Hindlimb muscle (tissue), 1 donor: ENCODE data around the gene OGFR. TPM values are rescaled to one million over a fixed set of nuclear protein-coding genes. Genes with fewer than 3 reads are reported as not detected.
"Not testable (repeated sequence)": the region's sequence is repeated elsewhere in the genome, so short reads cannot be mapped to it uniquely, and the experiment has no call there.

Experiments
- DNase-seq: peaks from one replicate; pipeline ENCODE4 v3.0.0-alpha.2; 2013
- polyA plus RNA-seq: library from polyadenylated mRNA; unstranded; fragments of 120-200 nt; gene quantifications from one replicate; pipeline ENCODE4 v1.2.1, GENCODE V29; 2013; ENCODE audit not compliant: insufficient read length

OGFR gene
- polyA plus RNA-seq, 1 donor: 21.9 TPM

DNA sequence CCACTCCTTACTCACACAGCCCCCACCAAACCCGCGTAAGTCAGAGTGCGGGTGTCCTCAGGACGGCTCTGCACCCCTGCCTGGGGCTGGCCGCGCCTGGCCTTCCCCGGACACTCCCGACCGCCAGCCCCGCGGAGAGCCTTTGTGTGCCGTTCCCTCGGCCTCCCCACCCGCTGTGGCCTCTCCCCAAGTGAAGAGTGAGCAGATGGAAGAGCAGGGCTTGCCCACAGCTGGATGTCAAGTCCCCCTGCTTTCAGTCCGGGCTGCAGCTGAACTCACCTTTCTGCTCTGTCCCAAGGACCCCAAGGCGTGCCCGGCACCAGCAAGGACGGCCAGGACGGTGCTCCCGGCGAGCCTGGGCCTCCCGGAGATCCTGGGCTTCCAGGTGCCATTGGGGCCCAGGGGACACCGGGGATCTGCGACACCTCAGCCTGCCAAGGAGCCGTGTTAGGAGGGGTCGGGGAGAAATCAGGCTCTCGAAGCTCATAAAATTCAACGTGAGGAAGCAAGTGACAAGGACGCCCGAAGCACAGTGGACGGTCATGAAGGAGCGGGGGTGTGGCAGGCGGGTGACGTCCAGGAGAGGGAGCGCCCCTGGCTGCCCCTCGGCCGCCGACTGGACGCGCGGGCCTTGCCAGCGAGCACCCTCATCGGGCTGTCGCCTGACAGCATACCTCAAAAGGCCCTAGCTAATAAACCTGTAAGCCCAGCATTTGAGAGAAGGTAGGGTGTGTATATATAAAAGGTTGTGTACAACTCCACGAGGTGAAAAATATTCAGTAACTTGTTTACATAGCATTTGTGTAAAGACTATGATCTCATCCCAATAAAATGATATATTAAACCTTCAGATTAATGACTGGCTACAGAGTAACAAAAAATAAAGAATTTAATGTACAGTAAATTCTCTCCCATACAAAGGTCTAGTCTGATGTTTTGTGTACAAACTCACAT is 35.9 kb downstream of the OGFR start:
- DNase-seq: no peak

DNA sequence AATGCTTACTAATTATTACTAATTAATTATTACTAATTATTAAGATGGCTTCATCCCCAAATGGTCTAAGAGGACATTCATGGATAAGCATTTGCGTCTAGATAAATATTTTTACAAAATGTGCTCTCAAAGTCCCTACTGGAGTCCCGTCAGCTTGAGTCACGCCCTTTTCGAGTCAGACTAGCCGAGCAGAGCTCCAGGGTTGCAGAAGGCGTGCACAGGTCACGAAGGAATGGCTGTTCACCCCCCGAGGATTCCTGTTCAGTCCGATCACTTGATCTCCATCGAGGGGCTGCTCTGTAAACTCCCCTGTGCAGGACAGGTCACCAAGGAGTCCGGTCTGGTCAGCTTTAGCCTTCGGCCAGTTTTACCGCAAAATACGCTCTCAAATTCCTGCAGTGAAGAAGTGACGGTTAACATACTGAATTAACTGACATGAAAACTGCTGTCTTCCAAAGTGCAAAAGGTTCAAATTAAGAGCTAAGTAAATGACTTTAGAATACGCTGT is 37.1 kb downstream of the OGFR start:
- no peak for DNase-seq

DNA sequence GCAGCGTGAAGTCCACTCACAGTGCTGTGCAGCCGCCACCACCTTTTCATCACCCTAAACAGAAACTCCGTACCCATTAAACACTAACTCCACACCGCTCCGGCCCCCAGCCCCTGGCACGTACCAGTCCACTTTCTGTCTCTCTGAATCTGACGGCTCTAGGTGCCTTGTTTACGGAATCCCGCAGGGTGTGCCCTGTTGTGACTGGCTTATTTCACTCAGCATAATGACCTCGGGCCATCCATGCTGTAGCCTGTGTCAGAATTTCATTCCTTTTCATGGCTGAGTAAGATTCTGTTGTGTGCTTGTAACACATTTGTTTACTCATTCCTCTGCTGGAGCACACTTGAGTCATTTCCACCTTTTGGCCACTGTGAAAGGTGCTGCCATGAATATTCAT is 39.0 kb downstream of the OGFR start:
- DNase-seq: no peak

DNA sequence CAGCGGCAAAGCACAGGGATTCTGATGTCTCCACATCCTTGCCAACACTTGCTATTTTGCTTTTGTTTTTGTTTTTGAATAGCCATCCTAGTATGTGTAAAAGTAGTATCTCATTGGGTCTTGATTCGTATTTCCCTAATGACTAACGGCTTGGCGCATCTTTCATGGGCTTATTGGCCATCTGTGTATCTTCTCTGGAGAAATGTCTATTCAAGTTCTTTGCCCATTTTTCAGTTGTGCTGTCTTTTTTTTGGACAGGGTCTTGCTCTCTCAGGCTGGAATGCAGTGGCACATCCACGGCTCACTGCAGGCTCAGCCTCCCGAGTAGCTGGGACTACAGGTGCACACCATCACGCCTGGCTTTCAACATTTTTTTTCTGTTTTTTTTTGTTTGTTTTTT is 39.5 kb downstream of the OGFR start:
- DNase-seq: no peak

DNA sequence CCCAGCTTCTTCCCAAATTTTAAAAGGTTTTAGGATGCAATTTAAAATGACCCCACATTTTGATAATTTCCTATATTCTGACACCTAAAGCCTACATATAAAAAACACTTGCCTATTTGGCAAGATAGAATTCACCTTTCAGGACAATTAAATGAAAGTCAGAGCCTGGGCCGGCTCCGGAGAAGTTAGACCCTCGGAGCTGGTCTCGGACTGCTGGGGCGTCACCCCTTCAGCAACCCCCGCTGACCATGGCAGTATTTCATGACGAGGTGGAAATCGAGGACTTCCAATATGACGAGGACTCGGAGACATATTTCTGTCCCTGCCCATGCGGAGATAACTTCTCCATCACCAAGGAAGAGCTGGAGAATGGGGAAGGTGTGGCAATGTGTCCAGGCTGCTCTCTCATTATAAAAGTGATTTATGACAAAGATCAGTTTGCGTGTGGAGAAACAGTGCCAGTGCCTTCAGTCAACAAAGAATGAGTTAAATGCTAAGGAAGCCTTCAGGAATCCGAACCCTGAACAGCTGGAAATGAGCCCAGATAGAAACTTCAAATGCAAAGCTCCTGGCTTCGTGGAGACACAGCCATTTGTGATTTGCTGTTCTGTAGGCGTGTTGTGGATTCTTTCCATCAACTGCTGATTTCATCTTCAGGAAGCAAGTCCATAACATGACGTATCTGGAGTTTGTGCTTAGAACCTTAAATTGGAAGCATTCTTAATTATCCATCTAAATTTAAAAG is 41.0 kb downstream of the OGFR start:
- DNase-seq: no peak

DNA sequence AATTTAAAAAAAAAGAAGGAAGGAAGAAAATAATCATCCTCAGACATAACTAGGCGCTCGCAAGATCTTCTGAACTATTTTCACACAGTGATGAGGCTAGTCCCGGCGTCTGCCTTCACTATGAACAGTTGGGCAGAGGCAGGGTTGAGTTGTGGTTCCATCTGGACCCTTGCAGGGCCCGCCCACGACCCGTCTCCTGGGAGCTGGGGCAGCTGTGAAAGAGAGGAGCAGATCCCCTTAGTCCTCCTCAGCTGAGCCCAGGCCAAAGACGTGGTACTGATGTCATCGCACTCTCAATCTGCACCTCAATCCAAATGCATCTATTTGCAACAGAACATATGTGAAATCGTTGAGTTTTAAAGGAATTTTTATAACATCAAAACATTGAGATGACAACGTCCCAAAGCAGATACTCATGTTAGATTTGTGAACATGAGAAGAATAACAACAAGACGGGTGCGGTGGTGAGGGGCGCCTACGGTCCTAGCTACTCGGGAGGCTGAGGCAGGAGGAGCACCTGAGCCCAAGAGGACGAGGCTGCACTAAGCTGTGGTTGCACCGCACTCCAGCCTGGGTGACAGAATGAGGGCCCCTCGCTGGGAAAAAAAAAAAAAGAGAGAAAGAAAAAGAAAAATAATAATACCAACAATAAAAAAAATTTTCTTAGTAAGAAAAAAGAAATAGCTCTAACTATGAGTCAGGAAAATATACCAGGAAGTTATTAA is 41.7 kb downstream of the OGFR start:
- no peak for DNase-seq

DNA sequence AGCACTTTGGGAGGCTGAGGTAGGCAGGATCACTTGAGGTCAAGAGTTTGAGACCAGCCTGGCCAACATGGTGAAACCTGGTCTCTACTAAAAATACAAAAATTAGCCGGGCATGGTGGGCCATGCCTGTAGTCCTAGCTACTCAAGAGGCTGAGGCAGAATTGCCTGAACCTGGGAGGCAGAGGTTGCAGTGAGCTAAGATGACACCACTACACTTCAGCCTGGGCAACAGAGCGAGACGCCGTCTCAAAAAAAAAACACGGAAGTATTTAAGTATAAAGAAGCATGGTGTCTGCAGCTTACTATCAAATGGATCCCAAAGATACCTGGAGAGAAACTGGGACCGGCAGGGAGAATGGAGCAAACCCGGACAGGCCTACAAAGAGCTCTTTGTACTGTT is 44.3 kb downstream of the OGFR start:
- DNase-seq: not testable (repeated sequence)

DNA sequence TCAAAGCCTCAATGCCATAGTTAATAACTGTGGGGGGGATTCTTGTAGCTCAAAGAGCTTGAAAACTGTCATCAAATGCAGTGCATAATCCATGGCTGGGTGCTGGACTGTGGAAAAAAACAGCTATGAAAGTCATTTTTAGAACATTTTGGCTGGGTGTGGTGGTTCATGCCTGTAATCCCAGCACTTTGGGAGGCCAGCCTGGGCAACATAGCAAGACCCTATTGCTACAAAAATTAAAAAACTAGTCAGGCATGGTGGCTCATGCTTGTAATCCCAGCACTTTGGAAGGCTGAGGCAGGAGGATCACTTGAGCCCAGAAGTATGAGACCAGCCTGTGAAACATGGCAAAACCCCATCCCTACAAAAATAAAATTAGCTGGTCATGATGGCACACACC is 44.8 kb downstream of the OGFR start:
- no peak for DNase-seq

DNA sequence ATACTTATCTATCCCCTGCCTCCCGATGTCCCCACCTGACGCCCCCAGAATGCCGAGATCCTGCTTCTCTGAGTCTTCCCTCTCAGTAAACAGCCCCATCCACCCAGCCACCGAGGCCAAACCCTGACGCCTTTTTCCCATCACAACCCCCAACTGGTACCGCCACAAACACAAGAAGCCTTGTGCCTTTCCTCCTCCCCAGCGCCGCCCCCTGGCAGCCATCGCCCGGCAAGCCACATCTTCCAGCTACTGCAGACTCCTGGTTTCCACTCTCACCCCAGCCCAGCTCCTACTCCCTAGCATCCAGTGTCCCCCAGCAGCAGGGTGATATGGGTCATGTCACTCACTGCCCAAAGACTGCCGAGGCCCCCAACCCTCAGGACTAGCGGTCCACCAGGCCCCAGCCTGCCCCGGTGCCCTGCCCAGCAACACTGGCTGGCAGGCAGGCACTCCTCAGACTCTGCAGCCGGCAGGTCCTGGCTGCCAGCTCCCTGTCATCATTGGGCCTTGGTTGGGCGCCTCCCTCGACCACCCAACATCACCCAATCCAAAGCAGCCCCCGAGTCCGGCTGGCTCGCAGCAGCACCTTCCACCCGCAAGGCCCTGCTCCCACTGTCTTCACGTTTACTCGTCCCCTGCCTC is 45.8 kb downstream of the OGFR start:
- no peak for DNase-seq

DNA sequence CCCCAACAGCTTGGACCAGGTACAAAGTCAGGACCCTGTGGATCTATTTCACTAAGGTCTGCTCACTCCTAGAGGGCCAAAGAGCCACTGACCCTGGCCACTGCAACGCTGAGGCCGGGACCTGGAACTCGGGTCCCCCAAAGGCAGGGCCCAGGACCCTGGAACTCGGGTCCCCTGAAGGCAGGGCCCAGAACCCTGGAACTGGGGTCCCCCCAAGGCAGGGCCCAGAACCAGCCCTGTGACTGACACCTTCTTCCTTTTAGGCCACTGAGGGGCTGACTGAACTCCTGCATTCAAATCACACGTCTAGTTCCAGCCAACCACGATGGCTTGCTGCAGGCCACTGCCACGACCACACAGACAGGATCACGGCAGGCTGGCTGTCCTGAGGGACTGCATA is 47.6 kb downstream of the OGFR start:
- no peak for DNase-seq

DNA sequence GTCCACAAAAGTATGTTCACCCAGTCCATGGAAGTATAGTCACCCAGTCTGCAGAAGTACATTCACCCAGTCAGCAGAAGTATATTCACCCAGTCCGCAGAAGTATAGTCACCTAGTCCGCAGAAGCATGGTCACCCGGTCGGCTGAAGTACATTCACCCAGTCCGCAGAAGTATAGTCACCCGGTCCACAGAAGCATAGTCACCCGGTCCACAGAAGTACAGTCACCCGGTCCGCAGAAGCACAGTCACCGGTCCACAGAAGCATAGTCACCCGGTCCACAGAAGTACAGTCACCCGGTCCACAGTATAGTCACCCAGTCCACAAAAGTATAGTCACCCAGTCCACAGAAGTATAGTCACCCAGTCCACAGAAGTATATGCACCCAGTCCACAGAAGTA is 48.2 kb downstream of the OGFR start:
- DNase-seq: no peak

DNA sequence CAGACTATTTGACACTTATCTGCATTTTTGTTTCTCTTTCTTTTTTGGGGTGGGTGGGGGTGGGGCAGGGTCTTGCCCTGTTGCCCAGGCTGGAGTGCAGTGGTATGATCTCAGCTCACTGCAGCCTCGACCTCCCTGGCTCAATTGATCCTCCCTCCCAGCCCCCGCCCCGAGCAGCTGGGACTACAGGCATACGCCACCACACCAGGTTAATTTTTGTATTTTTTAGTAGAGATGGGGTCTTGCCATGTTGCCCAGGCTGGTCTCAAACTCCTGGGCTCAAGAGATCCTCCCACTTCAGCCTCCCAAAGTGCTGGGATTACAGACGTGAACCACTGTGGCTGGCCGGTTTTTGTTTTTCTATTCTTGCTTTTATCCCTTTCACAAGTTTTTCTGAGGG is 48.7 kb downstream of the OGFR start:
- not testable (repeated sequence) for DNase-seq

DNA sequence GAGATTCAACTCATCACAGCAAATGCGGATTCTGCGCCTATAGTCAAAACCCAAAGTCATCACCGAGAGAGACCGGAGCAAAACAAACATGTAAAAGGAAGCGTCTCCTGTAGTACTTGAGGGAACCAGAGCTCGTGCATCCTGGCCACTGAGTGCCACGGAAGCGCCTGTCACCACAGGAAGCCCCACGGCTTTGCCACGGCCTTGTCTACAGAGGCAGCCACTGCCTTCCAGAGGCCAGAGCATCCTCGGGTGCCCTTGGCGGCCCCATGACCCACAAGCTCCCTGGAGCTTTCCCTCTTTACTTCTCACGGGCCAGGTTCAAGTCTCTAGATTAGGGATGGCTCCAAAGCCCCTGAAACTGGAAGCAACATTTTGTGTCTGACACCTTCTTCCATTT is 49.5 kb downstream of the OGFR start:
- no peak for DNase-seq

DNA sequence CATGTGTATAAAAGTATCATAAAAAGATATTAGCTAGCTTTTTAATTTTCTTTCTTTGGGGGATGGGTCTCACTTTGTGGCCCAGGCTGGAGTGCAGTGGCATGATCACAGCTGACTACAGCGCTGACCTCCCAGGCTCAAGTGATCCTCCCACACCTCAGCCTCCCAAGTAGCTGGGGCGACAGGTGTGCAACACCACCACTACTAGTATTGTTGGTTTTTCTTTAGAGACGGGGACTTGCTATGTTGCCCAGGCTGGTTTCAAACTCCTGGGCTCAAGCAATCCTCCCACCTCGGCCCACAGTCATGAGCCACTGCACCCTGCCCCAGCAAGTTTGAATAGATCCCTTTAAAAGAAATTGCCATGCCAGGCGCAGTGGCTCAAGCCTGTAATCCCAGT is 50.5 kb downstream of the OGFR start:
- no peak for DNase-seq

DNA sequence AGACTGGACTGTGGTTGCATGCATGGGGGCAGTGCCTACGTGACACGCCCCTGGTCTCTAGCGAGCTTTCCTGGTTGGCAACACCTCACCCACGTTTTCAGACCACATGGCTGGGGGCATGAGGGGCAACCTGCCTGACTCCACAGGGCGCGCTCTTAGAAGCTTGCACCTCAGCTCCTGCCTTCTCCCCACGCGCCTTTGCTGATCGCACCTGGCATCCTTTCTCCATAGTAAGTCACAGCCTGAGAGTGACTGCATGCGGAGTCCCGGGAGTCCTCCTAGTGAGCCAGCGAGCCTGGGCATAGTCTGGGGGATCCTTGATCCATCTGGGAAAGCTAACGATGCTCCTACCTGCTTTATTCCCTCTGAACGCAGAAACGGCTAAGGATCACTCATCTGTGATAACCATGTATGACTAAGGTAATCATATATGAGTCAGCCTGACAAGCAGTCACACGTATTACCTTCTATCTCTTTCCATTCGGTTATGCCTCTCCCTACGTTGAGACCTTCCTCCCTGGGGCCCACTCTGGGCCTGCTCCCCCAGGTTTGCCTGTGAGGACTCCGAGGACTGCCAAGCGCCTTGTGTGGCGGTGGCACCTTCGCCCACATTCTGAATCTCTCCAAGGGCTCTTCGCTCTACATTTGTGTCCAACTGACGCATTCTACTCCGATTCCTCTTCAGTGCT is 52.4 kb downstream of the OGFR start:
- no peak for DNase-seq

DNA sequence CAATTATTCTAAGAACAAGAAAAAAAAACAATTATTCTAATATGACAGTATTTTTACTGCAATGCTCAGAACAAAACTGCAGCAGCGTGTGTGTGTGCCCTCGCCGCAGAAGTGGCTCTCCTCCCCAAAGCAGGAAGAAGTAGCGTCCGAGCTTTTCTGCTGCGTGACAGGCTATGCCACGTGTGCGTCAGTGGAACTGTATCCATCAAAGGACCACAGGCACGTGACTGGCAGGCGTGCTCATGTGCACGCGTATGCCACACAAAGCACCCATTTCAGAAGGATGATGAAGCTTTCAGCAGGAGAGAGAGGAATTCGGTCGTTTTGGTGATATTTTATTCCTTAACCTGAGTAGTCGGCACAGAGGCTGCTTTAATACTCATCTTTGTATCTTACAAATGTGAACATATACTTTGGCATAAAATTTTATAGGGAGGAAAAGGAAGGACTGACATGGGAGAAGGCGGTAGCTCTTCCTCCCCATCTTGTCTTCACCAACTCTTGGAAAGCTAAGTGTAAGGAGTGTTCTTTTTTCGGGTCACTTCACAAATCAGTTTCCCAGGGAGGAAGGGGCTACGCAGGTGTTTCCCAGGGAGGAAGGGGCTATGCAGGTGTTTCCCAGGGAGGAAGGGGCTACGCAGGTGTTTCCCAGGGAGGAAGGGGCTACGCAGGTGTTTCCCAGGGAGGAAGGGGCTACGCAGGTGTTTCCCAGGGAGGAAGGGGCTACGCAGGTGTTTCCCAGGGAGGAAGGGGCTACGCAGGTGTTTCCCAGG is 53.6 kb downstream of the OGFR start:
- DNase-seq: no peak

DNA sequence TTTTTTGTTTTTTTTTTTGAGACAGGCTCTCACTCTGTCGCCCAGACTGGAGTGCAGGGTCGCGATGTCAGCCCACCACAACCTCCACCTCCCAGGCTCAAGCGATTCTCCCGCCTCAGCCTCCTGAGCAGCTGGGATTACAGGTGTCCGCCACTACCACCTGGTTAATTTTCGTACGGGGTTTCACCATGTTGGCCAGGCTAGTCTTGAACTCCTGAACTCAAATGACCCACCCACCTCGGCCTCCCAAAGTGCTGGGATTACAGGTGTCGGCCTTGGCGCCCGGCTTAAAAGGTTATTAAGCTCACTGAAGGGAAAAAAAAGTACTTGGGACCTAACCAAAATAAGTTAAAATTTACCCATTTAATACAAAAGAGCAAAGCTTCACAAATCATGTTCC is 55.1 kb downstream of the OGFR start:
- DNase-seq: no peak

DNA sequence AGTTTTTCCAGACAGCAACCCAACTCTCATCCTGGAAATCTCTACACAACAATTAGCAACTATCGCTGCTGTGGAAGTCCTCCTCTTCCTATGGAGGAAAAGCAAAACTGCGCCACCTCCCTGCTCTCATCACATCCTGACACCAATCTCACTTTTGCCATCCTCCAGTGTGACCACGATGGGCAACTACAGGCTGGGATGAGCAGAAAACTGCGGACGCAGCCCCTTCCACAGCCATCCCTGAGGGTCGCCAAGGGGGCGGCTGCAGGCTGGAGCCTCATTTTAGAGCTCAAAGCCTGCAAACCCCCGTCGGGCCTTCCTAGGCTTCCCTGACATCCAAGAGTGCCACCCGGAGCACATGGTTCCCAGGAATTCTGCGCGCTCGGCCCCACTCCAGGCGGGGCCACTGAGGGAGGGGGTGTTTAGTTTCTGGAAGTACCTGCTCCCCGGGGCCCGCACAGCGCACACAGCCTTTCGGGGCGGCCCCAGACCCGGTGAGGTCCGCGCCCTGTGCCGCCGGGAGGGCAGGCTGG is 55.8 kb downstream of the OGFR start:
- DNase-seq: no peak

DNA sequence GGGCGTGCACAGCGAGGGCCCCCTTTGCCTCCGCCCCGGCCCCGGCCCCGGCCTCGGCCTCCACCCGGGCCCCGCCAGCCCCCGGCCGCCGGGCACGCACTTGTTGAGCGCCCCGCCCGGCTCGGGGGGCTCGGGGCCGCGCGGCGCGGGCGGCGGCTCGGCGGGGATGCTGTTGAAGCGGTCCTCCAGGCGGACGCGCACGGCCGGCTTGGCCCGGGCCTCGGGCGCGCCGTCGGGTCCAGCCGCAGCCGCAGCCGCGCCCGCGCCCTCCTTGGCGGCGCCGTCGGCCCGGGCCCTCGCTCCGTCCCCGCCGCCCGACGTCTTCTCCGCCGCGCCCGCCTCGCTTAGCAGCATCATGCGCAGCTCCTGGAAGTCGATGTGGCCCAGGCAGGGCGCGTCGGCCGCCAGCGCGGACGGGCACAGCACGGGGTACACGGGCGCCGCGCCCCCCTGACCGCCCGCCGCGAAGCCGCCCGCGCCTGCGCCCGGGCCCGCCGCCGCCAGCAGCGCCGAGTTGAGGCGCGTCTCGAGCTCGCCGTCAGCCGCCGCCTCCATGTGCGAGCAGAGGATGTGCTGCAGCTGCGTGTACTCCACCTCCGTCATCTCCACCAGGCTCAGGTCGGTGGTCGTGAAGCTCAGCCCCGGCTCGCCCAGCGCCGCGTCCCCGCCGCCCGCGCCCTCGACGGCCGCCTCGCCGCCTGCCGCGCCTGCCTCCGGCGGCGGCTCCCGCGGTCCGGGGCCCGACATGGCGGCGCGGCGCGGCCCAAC is 56.5 kb downstream of the OGFR start:
- DNase-seq: no peak
